ENCODE measurements around the gene DLG2.

The DLG2 gene

DNA sequence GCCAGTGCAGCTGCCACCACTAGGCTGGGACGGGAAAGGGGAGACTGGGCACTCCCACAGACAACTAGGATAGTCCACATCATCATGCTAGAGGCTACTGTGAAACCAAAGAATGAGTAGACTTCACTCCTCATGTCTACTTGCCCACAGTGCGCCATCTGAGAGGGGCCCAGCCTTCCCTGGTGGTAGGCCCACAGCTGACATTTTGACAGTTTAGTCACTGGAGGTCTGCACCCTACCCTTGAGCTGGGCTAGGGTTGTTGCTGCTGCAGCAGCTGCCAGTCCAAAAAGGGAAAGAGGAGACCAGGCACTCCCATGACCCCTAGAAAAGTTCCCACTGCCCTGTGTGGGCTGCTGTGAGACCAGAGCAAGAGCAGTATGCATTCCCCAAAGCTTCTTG lies 141.2 kb downstream of the DLG2 start:
- Histone ChIP-seq H3K4me2 (ENCODE audit: low read depth, low read length) (no peak overlapping the region), H3F3A (ENCODE audit: insufficient read depth, low read length) (no peaks in the 10 kb centered on the region), H3K36me3 (replicated peaks; ENCODE audit: insufficient read depth, low read length) (no peaks in the 10 kb centered on the region), H3K9me3 (replicated peaks; ENCODE audit: insufficient read depth, low read length) (no peaks in the 10 kb centered on the region), H3K9me2 (replicated peaks; ENCODE audit: insufficient read depth, low read length) (no peaks in the 10 kb centered on the region), H3K27me3 (replicated peaks; ENCODE audit: insufficient read depth, low read length) (no peaks in the 10 kb centered on the region), H2AFZ (ENCODE audit: low read length) (no peak overlapping the region), H3K79me2 (ENCODE audit: low read length) (no peaks in the 10 kb centered on the region), H3K9ac (ENCODE audit: low read length) (no peak overlapping the region), H4K20me1 (ENCODE audit: insufficient read depth, low read length) (no peaks in the 10 kb centered on the region), H3K4me3 (ENCODE audit: low read length) (no peak overlapping the region), H3K27ac (ENCODE audit: low read length) (no peak overlapping the region), H3K4me1 (ENCODE audit: low read length) (no peaks in the 10 kb centered on the region)
- no peak for TF ChIP-seq CTCF (IDR thresholded peaks at IDR 0.05; ENCODE audit: low read length)
- no peak for TF ChIP-seq EZH2 (optimal IDR thresholded peaks at IDR 0.05; ENCODE audit: low read depth, low read length)
- DNase-seq = no peak

GRCh38 chr11:85483861-85484260 lies 143.3 kb downstream of the DLG2 start:
- H3K9me2 ChIP-seq (replicated peaks; ENCODE audit: insufficient read depth, low read length) = no peaks in the 10 kb centered on the region
- no peaks in the 10 kb centered on the region for H4K20me1 ChIP-seq (ENCODE audit: insufficient read depth, low read length)
- no peak overlapping the region for H3K4me3 ChIP-seq (ENCODE audit: low read length)
- no peaks in the 10 kb centered on the region for H3K36me3 ChIP-seq (replicated peaks; ENCODE audit: insufficient read depth, low read length)
- H3K9me3 ChIP-seq (replicated peaks; ENCODE audit: insufficient read depth, low read length) = no peaks in the 10 kb centered on the region
- no peak overlapping the region for H3K9ac ChIP-seq (ENCODE audit: low read length)
- H3K27ac ChIP-seq (ENCODE audit: low read length) = no peak overlapping the region
- H3K4me2 ChIP-seq (ENCODE audit: low read depth, low read length) = no peak overlapping the region
- H3K79me2 ChIP-seq (ENCODE audit: low read length) = no peaks in the 10 kb centered on the region
- H3K4me1 ChIP-seq (ENCODE audit: low read length) = no peaks in the 10 kb centered on the region
- H3F3A ChIP-seq (ENCODE audit: insufficient read depth, low read length) = no peaks in the 10 kb centered on the region
- TF ChIP-seq EZH2phosphoT487 (IDR thresholded peaks at IDR 0.05; ENCODE audit: low read length) = no peak
- TF ChIP-seq EZH2 (optimal IDR thresholded peaks at IDR 0.05; ENCODE audit: low read depth, low read length) = no peak
- no peak for TF ChIP-seq CTCF (IDR thresholded peaks at IDR 0.05; ENCODE audit: low read length)
- H2AFZ ChIP-seq (ENCODE audit: low read length) = no peak overlapping the region
- DNase-seq = no peak
- no peaks in the 10 kb centered on the region for H3K27me3 ChIP-seq (replicated peaks; ENCODE audit: insufficient read depth, low read length)

DNA sequence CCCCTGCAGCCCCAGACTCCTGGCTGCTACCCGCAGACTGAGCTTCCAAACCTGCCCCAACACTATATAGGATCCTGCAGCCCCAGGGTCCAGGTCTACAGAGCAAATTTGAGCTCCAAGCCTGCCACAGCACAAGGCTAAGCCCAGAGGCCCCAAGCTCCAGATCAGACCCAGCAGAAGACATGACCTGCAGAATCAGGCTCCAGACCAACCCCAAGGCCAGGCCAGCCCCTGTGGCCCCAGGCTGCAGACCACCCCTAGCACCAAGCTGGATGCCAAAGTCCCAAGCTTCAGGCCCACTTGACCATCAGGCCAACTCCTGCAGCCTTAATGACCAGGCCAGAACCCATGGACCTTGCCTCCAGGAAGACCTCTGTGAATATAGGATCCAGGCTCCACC lies 145.3 kb downstream of the DLG2 start:
- Histone ChIP-seq H2AFZ (ENCODE audit: low read length) (no peak overlapping the region), H3K9me3 (replicated peaks; ENCODE audit: insufficient read depth, low read length) (no peaks in the 10 kb centered on the region), H3K27ac (ENCODE audit: low read length) (no peak overlapping the region), H3K9ac (ENCODE audit: low read length) (no peak overlapping the region), H3K27me3 (replicated peaks; ENCODE audit: insufficient read depth, low read length) (no peaks in the 10 kb centered on the region), H3K4me3 (ENCODE audit: low read length) (no peak overlapping the region), H3K4me1 (ENCODE audit: low read length) (no peaks in the 10 kb centered on the region), H3K4me2 (ENCODE audit: low read depth, low read length) (no peak overlapping the region), H4K20me1 (ENCODE audit: insufficient read depth, low read length) (no peaks in the 10 kb centered on the region), H3K9me2 (replicated peaks; ENCODE audit: insufficient read depth, low read length) (no peaks in the 10 kb centered on the region), H3K36me3 (replicated peaks; ENCODE audit: insufficient read depth, low read length) (no peaks in the 10 kb centered on the region), H3K79me2 (ENCODE audit: low read length) (no peaks in the 10 kb centered on the region), H3F3A (ENCODE audit: insufficient read depth, low read length) (no peaks in the 10 kb centered on the region)
- DNase-seq = no peak
- no peak for TF ChIP-seq EZH2 (optimal IDR thresholded peaks at IDR 0.05; ENCODE audit: low read depth, low read length)
- no peak for TF ChIP-seq EZH2phosphoT487 (IDR thresholded peaks at IDR 0.05; ENCODE audit: low read length)
- no peak for TF ChIP-seq CTCF (IDR thresholded peaks at IDR 0.05; ENCODE audit: low read length)

Measured in MM.1S (cell line).